GM21737 (cell line): Measurements from ENCODE around the gene HEBP2.

Experiments
- ATAC-seq: cut with Tn5 transposase; IDR thresholded peaks from one replicate; pipeline ENCODE4 v1.9.1; 2021; ENCODE audit warnings: mild to moderate bottlenecking, moderate library complexity; ENCODE audit not compliant: unreplicated experiment

The HEBP2 gene

DNA sequence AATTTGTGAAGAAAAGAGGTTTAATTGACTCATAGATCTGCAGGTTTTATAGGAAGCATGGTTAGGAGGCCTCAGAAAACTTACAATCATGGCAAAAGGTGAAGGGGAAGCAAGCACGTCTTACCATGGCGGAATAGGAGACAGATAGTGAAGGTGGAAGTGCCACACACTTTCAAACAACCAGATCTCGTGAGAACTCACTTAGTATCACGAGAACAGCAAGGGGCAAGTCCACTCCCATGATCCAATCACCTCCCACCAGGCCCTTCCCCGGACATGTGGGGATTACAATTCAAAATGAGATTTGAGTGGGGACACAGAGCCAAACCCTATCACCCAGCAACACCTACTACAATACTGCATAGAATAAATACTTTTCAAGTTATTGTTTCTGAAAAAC lies 7.3 kb upstream of the HEBP2 start:
- ATAC-seq: no peak

DNA sequence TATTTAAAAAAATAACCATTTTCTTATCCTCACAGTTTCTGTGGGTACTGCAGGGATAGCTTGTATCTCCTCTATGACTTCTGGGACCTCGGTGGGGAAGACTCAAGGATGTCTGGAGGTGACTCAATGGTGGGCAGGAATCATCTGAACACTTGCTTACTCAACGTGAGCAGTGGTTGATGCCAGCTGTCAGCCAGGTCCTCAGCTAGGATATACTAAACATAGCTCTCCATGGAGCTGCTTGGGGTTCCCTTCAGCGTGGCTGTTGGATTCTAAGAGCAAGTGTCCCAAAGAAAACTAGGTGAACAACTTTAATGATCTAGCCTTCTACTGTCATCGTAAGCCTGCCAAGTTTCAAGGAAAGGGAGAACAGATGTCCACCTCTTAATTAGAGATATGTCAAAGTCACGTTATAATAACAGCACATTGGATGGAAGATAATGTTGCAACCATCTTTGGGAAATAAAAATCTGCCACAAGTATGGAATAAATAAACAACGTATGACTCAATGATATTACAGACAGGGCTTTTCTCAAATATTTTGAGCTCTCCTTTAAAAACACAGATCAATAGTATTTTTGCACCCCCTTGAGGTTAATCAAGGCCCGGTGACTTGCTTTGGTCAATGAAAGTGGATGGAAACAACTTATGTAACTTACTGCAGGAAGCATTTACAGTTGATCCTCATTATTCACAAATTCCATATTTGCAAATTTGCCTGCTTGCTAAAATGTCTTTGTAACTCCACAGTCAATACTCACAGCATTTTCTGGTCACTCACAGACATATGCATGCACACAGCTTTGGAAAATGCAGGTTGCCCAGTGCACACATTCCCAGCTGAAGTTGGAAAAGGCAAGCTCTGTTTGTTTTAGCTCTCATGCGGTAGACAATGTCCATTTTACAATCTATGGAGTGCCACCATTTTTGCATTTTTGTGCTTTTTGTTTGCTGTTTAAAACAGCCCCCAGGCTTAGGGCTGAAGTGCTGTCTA lies 6.6 kb upstream of the HEBP2 start:
- ATAC-seq: no peak

DNA sequence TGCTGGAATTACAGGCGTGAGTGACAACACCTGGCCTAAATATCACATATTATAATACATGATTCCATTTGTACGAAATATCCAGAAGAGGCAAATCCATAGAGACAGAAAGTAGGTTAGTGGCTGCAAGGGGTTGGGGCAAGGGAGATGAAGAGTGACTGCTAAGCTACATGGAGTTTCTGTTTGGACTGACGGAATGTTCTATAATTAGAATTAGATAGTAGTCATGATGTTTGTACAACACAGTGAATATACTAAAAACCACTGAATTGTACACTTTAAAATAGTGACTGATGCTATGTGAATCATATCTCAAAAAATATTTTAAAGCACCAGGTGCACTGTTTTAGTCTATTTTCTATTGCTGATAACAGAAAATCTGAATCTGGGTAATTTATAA lies 3.7 kb upstream of the HEBP2 start:
- ATAC-seq: no peak

DNA sequence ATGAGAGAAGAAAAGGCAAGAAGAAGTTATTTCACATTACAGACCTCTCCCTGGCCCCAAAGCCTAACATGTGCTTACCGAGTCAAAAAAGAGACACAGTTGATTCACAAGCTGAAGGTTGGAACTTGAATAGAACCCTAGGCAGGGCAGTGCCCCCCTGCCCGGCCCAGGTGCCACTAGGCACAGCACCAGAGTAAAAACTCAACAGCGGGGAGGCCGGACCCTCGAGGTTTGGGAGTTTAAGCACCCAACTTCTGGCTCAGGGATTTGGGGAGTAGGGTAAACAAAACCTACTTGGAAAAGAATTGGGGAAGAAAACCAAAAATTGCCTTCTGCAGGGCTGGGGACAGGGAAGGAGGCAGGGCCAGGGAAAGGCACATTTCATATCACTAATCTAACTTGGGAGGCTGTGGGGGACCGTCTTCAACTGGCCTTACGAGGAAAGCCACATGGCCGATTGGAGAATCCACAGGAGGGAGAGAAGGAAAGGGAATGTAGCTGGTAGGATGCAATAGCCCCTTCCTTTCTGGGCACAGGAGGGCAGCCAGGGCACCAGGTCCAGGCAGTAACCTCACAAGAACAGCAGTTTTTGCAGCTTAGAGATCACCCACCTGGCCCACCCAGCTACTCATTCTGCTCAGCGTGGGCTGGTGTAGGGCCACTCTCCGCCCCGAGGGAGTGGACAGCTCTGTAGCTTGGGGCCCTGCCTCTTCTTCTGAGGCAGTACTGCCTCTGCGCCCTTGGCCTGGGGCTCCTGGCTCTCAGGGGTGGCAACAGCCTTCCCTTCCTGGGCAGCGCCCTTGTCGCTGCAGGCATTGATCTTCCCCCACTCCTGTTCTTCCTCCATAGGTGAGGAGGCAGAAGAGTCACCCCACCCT lies 1.8 kb upstream of the HEBP2 start:
- ATAC-seq: no peak

DNA sequence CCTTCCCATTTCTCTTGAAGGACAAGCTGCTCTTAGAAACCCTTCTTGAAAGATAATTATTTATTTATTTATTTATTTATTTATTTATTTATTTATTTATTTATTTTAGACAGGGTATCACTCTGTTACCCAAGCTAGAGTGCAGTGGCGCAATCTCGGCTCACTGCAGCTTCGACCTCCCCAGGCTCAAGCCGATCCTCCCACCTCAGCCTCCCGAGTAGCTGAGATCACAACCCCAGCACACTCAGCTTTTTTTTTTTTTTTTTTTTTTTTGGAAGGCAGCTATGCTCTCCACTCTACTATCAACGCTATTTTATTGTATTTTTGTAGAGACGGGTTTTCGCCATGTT lies 1.2 kb upstream of the HEBP2 start:
- ATAC-seq: no peak

DNA sequence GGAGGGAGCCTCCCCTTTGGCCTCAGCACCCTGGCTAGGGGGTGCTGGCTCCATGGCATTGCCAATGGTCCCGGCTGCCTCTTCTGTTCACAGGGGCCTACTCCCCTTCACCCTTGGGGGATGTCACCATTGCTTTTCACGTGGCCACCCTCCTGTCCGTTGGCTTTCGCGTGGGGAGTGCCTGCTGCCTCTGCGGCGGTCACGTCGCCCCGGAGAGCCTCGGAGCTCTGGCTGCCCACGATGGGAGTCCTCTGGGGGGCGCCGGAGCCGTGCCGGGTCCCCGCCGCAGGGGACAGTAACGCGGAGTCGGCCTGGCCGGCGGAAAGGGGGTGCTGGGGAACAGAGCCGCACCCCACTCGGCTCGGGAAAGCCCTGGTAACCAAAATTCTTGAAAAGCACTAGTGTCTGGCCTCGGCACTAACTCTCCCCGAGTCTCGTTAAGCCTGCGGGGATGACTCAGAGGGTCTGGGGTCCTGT lies 661 bp upstream of the HEBP2 start:
- ATAC-seq: peak; percentile 20

DNA sequence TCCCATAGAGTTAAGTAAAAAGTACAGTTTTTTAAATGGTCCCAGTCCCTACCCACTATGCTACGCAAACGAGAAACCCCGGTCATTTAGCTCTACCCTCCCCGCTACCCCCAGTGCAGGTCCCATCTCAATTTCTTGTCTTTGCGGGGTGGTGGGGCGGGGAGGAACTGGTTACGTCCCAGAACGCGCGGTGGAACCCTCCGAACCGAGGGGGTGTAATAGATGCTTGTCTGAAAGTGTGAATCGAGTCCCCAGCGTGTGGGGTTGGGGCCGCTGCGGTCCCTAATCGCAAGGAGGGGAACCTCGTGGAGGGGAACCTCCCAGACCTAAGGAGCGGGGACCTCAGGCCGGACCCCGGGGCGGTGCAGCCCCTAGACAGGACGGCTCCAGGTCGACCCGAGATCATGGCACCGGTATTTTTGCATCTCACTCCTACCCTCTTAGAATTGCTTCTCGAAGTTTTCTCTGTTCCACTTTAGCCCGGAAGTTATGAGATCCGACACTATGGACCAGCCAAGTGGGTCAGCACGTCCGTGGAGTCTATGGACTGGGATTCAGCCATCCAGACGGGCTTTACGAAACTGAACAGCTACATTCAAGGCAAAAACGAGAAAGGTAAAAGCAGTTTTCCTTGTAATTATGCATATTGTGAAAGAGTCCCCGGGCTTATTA lies 779 bp downstream of the HEBP2 start:
- ATAC-seq: no peak

DNA sequence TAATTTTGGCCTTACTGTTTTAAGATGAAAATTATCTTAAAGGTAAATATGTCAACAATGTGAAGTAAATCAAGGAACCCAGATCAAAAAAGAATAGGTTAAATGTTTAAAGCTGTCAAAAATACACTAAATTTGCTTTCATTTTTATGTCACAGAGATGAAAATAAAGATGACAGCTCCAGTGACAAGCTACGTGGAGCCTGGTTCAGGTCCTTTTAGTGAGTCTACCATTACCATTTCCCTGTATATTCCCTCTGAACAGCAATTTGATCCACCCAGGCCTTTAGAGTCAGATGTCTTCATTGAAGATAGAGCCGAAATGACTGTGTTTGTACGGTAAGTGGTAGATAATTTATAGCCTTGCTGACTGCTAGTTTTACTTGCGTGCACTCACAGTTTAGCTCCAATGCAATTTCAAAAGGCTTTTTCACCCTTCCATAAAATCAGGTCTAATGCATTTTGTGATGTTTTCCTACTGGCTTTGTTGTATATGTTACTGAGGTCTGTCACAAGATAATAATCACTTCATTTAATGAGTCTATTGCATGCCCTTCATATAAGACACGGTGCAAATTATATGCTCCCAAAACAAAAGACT lies 1.9 kb downstream of the HEBP2 start:
- no peak for ATAC-seq

DNA sequence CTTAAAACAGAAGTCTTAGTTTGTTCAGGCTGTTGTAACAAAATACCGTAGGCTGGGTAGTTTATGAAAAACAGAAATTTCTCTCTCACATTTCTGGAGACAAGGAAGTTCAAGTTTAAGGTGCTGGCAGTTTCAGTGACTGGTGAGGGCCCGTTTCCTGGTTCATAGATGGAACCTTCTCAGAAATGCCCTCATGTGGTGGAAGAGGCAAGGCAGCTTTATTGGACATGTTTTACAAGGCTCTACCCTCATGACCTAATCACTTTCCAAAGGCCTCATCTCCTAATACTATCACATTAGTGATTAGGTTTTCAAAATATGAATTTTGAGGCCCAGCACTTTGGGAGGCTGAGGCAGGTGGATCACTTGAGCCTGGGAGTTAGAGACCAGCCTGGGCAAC lies 2.4 kb downstream of the HEBP2 start:
- ATAC-seq: no peak

DNA sequence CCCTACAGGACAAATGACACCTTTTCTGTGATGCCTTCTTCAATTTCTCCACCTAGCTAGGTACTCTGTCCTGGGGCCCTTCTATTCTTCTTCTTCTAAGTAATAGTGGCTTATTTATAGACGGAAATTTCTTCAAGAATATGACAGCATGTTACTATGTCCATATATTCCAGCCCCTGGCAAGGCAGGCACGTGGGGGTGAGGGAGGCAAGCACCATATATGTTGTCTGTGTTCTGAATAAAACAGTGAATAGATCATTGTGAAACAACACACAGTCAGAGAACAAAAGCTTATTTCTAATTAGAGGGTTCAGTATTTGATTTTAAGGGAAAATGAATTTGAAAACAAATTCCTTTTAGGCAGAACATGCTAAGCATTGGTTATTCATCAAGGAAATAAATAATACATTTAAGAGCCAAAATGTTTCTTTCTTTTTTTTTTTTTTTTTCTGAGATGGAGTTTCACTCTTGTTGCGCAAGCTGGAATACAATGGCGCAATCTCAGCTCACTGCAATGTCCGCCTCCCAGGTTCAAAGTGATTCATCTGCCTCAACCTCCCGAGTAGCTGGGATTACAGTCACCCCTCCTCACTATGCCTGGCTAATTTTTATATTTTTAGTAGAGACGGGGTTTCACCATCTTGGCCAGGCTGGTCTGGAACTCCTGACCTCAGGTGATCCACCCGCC lies 6.2 kb downstream of the HEBP2 start:
- ATAC-seq: no peak

DNA sequence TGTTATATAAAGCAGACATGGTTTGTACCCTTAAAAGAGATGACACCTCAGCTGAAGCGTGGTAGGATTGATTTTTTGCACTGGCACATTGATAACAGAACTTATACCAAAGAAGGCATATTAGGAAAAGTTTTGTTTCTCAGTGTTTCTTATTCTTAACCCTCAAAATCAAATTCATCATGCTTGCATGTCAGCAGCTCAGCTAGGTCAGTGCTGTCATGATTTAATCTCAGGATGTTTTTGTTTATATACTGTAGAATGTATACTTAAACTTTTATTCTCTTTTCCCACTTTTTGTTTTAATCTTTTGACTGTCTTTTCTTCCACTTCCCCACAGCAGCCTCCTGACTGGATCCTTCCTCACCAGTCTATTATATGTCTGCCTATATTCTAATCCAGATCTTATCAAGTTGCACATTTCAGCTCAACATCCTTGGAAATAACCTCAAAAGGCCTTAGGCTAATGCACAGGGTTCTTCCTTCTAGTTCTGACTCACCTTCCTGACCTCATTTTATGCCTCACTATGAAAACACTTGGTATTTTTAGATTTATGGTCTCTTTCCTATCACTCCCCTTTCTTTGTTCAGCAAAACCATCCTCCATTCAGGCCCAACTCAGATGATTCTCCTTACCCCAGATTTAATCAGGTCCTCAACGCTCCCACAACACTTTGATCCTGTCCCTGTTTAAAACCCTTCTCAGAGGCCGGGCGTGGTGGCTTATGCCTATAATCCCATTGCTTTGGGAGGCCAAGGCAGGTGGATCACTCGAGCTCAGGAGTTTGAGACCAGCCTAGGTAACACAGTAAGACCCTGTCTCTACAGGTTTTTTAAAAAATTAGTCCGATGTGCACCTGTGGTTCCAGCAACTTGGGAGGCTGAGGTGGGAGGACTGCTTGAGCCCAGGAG lies 7.2 kb downstream of the HEBP2 start:
- ATAC-seq: no peak

DNA sequence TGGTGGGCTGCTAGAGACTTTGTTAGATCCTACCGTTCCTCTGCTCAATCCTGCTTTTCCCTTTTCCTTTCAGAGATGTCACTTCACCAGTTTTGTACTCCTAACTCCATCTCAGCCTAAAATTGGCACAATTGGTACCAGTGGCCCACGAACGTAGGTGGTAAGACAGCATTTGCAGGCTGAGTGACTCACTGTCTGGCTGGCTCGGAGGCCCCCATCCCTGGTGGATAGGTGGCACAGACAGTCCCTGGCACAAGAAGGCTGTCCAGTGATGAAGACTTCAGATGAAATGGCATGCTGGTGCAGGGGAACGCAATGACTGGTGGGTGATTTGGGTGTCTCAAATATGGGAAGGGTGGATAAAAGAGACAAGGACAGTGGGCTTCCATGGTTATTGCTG lies 11.1 kb downstream of the HEBP2 start:
- no peak for ATAC-seq

DNA sequence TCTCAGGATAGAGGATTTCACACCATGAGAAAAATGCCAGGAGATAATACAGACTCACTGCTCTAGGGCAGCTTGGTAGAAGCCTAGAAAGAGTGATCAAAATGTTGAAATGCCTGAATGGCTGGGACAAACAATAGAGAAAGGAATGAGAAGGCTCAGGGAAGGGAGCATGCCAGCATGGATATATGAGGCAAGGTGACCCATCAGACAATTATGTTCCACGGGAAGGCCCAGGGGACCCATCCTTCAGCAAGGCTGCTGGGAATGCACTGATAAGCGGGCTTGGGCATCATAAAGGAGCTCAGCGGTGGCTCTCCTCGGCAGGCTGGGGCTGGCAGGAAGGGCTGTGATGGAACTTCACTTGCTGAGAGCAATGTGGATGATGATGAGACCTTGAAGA lies 12.2 kb downstream of the HEBP2 start:
- ATAC-seq: no peak

DNA sequence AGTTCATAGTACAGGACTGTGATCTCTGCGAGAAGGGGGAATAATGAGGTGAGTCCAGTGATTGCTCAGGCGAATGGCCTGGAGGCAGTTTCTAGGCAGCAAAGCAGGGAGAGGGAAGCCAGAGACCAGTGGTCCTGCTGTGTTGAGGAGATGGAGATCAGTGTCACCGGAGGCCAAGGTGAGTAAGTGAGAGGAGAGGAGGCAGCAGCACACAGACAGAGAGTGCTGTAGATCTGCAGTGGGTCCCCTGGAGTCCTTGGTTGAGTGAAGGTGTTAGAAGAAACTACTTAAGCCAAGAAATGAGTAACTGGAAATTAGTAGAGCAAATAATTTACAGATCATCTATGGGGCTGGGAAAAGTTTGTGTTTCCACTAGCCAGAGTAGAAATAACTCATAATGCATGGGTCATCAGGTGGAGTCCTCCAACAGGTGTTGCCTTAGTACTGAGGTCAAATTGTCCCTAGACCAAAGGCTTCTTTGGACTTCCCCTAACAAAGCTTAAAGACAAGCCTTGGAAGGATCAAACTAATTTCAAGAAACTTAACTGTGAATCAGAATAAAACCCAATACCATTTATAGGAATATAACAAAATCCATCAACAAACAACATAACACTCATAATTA lies 13.6 kb downstream of the HEBP2 start:
- ATAC-seq: no peak

DNA sequence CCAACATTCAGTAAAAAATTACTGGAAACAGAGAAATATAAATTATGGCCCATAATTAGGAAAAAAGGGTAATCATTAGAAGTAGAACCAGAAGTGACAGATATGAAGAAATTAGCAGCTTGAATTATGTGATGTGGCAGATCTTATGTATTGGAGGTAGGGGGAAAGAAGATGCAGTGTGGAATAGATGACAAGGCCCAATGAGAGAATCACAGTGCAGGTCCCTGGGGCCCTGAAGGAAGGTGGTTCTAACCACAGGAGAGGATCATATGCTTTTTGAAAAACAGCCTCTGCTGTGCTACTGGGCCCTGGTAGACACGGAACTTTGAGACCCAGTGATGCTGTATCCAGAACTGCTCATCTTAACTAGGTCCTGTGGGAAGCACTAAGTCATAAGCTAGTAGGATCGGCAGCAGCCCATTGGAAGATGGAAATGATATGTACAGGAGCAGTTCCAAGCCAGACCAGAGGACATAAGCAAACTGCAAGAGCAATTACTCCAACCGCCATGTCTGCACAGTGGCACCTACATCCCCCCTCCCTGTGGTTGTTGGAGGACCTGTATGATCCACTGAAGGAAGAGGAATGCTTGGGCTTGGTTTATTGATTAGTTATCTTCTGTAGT lies 14.2 kb downstream of the HEBP2 start:
- ATAC-seq: no peak

DNA sequence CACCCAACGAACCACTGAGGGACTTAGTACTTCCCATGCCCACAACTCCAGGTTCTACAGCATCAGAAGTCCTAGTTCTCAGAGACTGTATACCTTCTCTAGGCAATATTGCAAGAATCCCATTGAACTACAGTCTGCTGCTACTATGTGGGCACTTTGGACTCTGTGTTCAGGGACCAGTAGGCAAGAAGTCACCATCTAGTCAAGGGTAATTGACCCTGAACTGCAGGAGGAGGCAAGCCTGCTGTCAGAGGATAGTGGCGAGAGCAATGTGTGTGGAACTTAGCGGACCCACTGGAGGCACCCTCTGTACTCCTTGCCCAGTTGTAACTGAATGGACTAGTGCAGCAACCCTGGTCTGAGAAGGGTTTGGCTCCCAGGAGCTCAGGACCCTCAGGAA lies 15.7 kb downstream of the HEBP2 start:
- ATAC-seq: no peak

DNA sequence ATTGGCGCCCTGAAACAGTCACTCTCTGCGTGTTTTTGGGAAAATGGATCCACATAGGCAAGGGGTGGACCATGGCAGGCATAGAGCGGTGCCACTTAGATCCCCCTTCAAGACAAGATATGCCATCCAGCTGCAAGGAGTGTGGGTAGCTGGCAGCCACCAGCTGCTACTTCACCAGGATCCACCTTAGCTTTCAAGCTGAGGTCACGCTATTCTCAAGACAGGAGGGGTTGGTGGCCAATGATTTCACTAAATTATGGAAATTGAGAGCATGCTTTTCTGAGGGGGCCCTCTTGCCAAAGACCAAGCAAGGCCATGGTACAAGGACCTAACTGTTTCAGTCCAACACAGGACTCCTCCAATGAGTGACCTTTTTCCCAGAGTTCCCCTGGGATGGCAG lies 16.3 kb downstream of the HEBP2 start:
- ATAC-seq: no peak

DNA sequence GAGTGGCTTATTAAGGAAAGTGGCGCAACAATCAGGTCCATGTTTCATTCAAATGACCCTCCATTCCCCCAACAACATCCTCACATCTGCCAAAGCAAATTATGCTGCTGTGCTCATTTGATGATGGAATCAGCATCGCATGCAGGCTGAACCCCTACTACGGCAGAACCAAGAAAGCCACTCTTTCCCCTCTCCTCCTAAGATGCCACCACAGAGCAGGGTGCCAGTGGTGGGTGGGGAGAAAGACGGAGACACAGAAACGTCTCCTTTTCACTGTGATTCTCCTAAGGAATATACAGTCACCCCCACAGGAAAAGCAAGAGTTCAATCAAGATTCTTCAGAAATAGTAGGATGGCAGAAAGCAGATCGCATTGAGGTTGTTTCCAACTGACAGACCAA lies 17.1 kb downstream of the HEBP2 start:
- no peak for ATAC-seq
